ENCODE measurements around the gene NCOA1. TPM values are rescaled to one million over a fixed set of nuclear protein-coding genes. Genes with fewer than 3 reads are reported as not detected.

NCOA1 gene
- total RNA-seq, 4 donors from 2014 or later, result 41.3 to 69.6 (median 54.8) TPM

- TF ChIP-seq, protein P1, sequence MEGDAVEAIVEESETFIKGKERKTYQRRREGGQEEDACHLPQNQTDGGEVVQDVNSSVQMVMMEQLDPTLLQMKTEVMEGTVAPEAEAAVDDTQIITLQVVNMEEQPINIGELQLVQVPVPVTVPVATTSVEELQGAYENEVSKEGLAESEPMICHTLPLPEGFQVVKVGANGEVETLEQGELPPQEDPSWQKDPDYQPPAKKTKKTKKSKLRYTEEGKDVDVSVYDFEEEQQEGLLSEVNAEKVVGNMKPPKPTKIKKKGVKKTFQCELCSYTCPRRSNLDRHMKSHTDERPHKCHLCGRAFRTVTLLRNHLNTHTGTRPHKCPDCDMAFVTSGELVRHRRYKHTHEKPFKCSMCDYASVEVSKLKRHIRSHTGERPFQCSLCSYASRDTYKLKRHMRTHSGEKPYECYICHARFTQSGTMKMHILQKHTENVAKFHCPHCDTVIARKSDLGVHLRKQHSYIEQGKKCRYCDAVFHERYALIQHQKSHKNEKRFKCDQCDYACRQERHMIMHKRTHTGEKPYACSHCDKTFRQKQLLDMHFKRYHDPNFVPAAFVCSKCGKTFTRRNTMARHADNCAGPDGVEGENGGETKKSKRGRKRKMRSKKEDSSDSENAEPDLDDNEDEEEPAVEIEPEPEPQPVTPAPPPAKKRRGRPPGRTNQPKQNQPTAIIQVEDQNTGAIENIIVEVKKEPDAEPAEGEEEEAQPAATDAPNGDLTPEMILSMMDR (IDR thresholded peaks at IDR 0.05), result no peak
- TF ChIP-seq POLR2A (IDR thresholded peaks at IDR 0.05), result no peak
- peaks cover 0 to 13% (median 6%) of the 10 kb centered on the region in 4 donors for H3K4me1 ChIP-seq
- H3K9me3 ChIP-seq, result no peaks in the 10 kb centered on the region
- DNase-seq, result no peak
- no peak overlapping the region for H3K4me3 ChIP-seq
- H3K36me3 ChIP-seq, result no peaks in the 10 kb centered on the region
- H3K27me3 ChIP-seq, result no peaks in the 10 kb centered on the region
- H3K27ac ChIP-seq, result no peak overlapping the region
Measured at GRCh38 chr2:24486636-24487205, 4.3 kb upstream of the NCOA1 start.

DNA sequence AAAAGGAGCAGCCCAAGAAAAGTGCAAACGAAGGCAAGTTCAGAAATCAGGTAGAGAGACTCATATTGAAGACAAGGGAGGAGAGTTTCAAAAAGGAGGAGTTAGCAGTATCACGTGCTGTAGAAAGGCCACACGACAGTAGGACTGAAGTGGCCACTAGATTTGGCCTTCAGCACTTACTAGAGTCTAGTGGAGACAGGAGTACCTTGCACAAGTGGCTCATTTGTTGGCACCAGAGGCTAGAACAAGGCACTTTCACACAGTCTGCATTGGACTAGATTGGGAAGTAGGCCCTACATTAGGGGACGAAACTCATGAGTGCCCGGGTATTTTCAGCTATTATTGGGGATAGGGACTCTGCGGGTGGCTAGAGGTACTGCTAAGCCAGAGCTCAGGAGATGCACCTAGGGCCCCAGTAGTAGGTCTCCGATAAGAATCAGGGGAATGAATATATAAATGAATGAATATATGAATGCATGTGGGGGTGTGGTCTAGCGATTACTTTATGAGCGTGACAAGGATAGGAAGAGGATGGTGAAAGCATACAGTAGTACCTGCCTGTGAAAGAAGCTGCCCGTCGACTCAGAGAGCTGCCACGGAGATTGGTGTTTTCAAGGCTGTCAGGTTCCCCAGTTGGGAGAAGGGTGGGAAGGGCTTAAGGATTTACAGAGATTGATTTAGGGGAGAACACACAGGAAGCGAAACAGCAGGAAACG, 1.4 kb upstream of the NCOA1 start:
- no peaks in the 10 kb centered on the region for H3K9me3 ChIP-seq
- no peaks in the 10 kb centered on the region for H3K27me3 ChIP-seq
- peaks cover 0 to 27% (median 6%) of the 10 kb centered on the region in 4 donors for H3K4me1 ChIP-seq
- TF ChIP-seq, protein P1 (IDR thresholded peaks at IDR 0.05), result no peak
- TF ChIP-seq POLR2A (IDR thresholded peaks at IDR 0.05), result no peak
- no peaks in the 10 kb centered on the region for H3K36me3 ChIP-seq
- peak in 1 of 3 donors; percentile 52 for DNase-seq
- peak overlapping the region; percentile 75 to 98 (median 89) for H3K27ac ChIP-seq
- peak overlapping the region in 3 of 4 donors; percentile 75 to 97 (median 82) for H3K4me3 ChIP-seq

DNA sequence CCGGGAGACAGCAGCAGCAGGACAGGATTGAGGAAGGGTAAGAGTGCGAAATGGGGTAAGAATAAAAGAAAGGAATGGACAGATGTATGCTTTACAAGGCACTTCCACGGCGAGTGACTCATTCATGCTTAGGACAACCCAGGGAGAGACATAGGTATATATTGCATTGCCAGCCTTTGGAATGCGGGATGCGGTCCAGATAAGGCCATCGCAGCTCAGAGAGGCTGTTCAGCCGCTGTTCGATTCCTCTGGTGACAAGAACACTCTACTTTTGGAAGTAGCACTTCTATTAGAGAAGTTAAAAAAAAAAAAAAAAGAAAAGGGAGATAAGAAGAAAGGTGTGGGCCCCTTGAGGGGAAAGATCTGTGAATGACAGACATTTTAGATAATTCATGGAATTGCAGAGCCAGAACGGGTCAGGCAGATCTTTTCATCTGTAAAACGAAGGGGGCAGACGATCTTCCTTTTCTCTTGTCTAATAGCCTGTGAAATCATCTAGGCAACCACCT, 819 bp upstream of the NCOA1 start:
- TF ChIP-seq, protein P1 (IDR thresholded peaks at IDR 0.05), result no peak
- TF ChIP-seq POLR2A (IDR thresholded peaks at IDR 0.05), result no peak
- Histone ChIP-seq H3K9me3 (no peaks in the 10 kb centered on the region), H3K27ac (peak overlapping the region; percentile 75 to 98 (median 89)), H3K4me1 (peaks cover 0 to 27% (median 6%) of the 10 kb centered on the region in 4 donors), H3K36me3 (no peaks in the 10 kb centered on the region), H3K27me3 (no peaks in the 10 kb centered on the region), H3K4me3 (peak overlapping the region; percentile 62 to 97 (median 78))
- peak; percentile 16 to 74 (median 56) for DNase-seq

DNA sequence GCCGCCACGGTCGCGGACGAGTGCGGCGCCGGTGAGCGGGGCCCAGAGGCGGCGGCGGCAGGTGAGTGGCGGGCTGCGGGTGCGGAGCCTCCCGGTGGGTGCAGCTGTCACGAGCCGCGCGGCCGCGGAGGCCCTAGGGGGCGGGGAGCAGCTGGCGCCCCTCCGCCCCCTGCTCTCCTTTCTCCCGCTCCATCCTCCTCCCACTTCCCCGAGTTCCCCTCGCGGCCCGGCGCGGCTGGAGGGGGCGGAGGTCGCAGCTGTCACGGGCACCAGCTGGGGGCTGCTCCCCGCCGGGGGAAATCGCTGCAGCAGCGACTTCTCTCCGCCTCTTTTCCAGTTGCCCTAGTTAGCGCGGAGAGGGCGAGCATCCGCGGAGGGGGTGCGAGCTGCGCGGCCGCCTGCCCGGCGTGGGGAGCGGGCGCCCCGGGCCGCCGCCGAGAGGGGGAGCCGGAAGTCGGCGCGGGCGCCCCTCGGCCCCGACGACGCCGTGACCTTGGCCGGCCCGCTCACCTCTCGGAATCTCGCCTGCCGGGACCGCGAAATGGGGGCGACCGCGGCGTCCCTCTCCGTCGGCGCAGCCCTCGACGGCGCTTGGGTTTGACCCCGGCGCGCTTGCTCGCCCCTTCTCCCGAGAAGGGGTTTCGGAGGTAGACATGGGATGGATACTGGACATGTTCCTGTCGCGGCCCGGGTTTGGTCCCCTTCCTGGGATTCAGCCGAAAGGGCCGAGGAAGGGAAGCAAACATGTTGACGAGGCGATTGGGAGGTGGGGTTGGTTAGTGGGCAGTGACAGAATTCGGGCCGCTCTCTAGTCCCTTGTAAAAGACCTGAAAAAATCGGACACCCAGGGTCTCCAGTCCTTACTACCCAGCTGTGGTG, 727 bp downstream of the NCOA1 start:
- H3K4me1 ChIP-seq, result peaks cover 0 to 27% (median 6%) of the 10 kb centered on the region in 4 donors
- H3K4me3 ChIP-seq, result peak overlapping the region; percentile 62 to 97 (median 78)
- peak; percentile 51 to 70 (median 67) for DNase-seq
- no peaks in the 10 kb centered on the region for H3K27me3 ChIP-seq
- no peaks in the 10 kb centered on the region for H3K36me3 ChIP-seq
- H3K9me3 ChIP-seq, result no peaks in the 10 kb centered on the region
- no peak for TF ChIP-seq POLR2A (IDR thresholded peaks at IDR 0.05)
- TF ChIP-seq, protein P1 (IDR thresholded peaks at IDR 0.05), result no peak
- peak overlapping the region; percentile 75 to 98 (median 89) for H3K27ac ChIP-seq
